ENCODE results near the gene LRCH4.
A peak's percentile ranks its signal among the peaks of the same experiment; 100 is the strongest.

The LRCH4 gene, protein sequence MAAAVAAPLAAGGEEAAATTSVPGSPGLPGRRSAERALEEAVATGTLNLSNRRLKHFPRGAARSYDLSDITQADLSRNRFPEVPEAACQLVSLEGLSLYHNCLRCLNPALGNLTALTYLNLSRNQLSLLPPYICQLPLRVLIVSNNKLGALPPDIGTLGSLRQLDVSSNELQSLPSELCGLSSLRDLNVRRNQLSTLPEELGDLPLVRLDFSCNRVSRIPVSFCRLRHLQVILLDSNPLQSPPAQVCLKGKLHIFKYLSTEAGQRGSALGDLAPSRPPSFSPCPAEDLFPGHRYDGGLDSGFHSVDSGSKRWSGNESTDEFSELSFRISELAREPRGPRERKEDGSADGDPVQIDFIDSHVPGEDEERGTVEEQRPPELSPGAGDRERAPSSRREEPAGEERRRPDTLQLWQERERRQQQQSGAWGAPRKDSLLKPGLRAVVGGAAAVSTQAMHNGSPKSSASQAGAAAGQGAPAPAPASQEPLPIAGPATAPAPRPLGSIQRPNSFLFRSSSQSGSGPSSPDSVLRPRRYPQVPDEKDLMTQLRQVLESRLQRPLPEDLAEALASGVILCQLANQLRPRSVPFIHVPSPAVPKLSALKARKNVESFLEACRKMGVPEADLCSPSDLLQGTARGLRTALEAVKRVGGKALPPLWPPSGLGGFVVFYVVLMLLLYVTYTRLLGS

DNA sequence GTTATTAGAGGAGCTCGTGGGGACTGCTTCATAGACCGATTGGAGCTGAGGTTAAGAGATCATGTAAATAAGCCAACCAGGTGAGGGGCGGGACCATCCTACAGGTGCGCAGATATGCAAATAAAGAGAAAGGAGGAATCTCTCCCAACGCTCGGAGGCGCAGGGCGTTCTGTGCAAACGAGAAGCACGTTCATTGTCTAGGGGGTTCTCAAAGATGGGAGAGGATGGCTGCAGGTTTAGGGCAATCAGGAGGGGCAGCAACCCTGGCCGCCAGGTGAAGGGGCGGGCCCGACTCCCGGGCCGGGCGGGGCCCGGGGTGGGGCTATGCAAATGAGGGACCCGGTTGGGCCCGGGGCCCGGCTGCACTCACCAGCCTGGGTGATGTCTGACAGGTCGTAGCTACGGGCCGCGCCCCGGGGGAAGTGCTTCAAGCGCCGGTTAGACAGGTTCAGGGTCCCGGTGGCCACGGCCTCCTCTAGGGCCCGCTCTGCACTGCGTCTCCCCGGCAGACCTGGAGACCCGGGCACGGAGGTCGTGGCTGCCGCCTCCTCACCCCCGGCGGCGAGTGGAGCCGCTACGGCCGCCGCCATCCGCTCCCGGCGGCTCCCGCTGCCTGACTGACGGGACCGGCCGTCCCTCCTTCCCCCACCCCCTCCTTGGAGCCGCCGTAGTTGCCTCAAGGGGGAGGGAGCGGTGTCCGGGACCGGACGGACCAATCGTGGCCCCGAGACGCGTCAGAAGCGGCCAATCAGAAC, at the start of gene LRCH4:
LRCH4 (minus strand) TSS at position 619 of the 755 bp plus-strand sequence; CDS start at position 590, 29 bp downstream.
- TF ChIP-seq, protein P1, sequence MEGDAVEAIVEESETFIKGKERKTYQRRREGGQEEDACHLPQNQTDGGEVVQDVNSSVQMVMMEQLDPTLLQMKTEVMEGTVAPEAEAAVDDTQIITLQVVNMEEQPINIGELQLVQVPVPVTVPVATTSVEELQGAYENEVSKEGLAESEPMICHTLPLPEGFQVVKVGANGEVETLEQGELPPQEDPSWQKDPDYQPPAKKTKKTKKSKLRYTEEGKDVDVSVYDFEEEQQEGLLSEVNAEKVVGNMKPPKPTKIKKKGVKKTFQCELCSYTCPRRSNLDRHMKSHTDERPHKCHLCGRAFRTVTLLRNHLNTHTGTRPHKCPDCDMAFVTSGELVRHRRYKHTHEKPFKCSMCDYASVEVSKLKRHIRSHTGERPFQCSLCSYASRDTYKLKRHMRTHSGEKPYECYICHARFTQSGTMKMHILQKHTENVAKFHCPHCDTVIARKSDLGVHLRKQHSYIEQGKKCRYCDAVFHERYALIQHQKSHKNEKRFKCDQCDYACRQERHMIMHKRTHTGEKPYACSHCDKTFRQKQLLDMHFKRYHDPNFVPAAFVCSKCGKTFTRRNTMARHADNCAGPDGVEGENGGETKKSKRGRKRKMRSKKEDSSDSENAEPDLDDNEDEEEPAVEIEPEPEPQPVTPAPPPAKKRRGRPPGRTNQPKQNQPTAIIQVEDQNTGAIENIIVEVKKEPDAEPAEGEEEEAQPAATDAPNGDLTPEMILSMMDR (conservative IDR thresholded peaks at IDR 0.05; ENCODE audit: low read depth, low read length), result no peak
- H3K4me3 ChIP-seq (ENCODE audit: low read depth, low read length), result peak within 1 kb of the TSS; percentile 95
- peak; percentile 32 for DNase-seq (ENCODE audit: low read depth)

DNA sequence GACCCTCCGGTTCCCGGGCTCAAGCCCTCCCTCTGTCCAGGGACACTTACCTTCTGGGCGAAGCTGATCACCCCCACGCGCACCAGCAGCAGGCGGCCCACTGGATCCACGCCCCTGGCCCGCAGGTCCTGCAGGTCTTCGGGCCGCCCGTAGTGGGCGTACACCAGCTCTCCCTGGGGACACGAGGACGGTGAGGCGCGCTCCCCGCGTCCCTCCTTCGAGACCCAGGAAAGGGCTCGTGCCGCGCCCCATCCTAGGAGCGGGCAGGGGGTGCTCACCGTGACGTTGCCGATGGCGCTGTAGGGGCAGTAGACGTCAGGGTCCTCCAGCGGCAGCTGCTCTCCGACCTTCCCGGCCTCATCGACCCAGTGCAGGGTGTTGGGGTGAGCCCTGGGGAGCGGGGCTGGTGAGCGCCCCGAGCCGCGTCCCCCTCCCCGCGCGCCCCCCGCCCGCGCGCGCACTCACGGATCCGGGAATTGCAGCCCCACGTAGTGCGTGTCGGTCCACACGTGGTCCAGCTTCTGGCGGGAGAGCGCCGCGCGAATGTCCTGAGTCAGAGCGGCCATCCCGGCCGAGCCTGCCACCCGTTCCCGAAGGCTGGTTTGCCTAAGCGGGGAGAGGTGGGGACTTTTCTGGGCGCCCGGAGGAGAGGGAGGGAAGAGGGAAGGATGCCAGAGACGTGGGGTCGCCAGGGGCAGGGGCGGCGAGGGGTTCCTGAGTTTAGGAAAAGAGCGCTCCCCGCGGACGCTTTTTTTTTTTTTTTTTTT, 47.2 kb upstream of the LRCH4 start:
- TF ChIP-seq, protein P1 (conservative IDR thresholded peaks at IDR 0.05; ENCODE audit: low read depth, low read length), result peak; percentile 36
- peak; percentile 12 for DNase-seq (ENCODE audit: low read depth)
- H3K4me3 ChIP-seq (ENCODE audit: low read depth, low read length), result peak overlapping the region; percentile 36

DNA sequence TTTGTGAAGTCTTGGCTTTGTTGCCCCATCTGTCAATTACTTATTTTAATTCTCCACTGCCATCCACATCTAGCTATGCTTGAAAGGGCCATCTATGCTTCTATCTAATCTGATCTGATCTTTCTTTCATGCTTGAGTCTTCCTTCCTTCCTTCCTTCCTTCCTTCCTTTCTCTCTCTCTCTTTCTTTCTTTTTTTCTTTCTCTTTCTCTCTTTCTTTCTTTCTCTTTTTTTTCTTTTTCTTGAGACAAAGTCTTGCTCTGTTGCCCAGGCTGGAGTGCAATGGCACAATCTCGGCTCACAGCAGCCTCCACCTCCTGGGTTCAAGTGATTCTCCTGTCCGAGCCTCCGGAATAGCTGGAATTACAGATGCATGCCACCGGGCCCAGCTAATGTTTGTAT, 44.1 kb upstream of the LRCH4 start:
- DNase-seq (ENCODE audit: low read depth), result no peak
- TF ChIP-seq, protein P1 (conservative IDR thresholded peaks at IDR 0.05; ENCODE audit: low read depth, low read length), result no peak
- no peak overlapping the region for H3K4me3 ChIP-seq (ENCODE audit: low read depth, low read length)

DNA sequence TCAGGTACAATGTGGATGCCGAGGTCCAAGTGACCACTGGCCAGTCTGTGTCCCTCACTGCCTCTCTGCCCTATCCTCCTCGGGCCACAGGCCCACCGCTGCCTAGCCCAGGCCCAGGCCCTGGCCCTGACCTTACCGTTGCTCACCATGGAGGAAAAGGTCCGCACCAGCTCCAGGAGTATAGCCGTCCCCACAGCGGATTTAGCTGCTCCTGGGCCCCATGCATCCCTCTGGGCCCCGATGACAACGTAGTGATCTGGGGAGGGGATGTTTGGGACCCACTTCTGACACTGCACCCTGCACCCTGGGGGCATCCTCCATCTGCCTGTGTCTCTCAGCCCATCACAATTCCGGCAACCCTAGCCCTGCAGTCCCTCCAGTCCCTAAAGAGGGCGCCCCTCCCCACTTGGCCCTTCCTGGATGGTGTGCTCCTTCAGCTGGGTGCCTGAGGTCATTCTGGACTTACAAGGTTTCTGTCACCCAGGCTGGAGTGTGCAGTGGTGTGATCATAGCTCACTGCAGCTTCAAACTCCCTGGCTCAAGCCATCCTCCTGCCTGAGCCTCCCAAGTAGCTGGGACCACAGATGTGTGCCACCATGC, 43.3 kb upstream of the LRCH4 start:
- DNase-seq (ENCODE audit: low read depth), result peak; percentile 34
- no peak overlapping the region for H3K4me3 ChIP-seq (ENCODE audit: low read depth, low read length)
- TF ChIP-seq, protein P1 (conservative IDR thresholded peaks at IDR 0.05; ENCODE audit: low read depth, low read length), result peak; percentile 64

DNA sequence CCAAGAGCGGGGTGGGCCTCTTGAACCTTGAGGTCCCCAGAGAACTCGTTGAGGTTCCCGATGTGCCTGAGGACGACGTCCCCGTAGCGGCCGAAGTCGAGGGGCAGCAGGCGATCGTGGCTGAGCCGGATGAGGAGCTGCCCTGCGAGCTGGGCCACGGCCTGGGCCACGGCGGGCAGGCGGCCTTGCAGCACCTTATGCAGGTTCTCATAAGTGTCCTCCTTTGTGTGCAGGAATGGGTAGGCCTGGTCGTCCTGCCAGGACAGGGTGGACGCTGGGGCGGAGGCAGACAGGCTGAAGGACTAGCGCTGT, 41.3 kb upstream of the LRCH4 start:
- no peak for DNase-seq (ENCODE audit: low read depth)
- TF ChIP-seq, protein P1 (conservative IDR thresholded peaks at IDR 0.05; ENCODE audit: low read depth, low read length), result no peak
- no peak overlapping the region for H3K4me3 ChIP-seq (ENCODE audit: low read depth, low read length)

Measured in choroid plexus epithelial cell (primary cell).